ENCODE data around the gene RMI2.

Gene RMI2

GRCh38 chr16:11328172-11329070 lies 16.8 kb upstream of the RMI2 start:
- peak; percentile 42 for DNase-seq (ENCODE audit: low read depth)

GRCh38 chr16:11329071-11329491 lies 16.2 kb upstream of the RMI2 start:
- no peak for DNase-seq (ENCODE audit: low read depth)

- no peak for DNase-seq (ENCODE audit: low read depth)
Measured at GRCh38 chr16:11329891-11330290, 15.4 kb upstream of the RMI2 start.

- no peak for DNase-seq (ENCODE audit: low read depth)
Measured at GRCh38 chr16:11330526-11331237, 14.6 kb upstream of the RMI2 start.

GRCh38 chr16:11331967-11332366 lies 13.3 kb upstream of the RMI2 start:
- no peak for DNase-seq (ENCODE audit: low read depth)

GRCh38 chr16:11333010-11333409 lies 12.2 kb upstream of the RMI2 start:
- DNase-seq (ENCODE audit: low read depth): no peak

GRCh38 chr16:11333702-11334101 lies 11.6 kb upstream of the RMI2 start:
- no peak for DNase-seq (ENCODE audit: low read depth)

GRCh38 chr16:11334831-11335404 lies 10.3 kb upstream of the RMI2 start:
- DNase-seq (ENCODE audit: low read depth): no peak

GRCh38 chr16:11339075-11339474 lies 6.2 kb upstream of the RMI2 start:
- DNase-seq (ENCODE audit: low read depth): no peak

GRCh38 chr16:11340710-11341109 lies 4.5 kb upstream of the RMI2 start:
- no peak for DNase-seq (ENCODE audit: low read depth)

GRCh38 chr16:11341371-11341770 lies 3.9 kb upstream of the RMI2 start:
- no peak for DNase-seq (ENCODE audit: low read depth)

GRCh38 chr16:11342021-11342855 lies 3.0 kb upstream of the RMI2 start:
- no peak for DNase-seq (ENCODE audit: low read depth)

- DNase-seq (ENCODE audit: low read depth): no peak
Measured at GRCh38 chr16:11346700-11347319, 1.6 kb downstream of the RMI2 start.

- DNase-seq (ENCODE audit: low read depth): no peak
Measured at GRCh38 chr16:11347831-11348230, 2.6 kb downstream of the RMI2 start.

- DNase-seq (ENCODE audit: low read depth): no peak
Measured at GRCh38 chr16:11348737-11349598, 3.7 kb downstream of the RMI2 start.

GRCh38 chr16:11349599-11350276 lies 4.5 kb downstream of the RMI2 start:
- no peak for DNase-seq (ENCODE audit: low read depth)

GRCh38 chr16:11350519-11350918 lies 5.3 kb downstream of the RMI2 start:
- no peak for DNase-seq (ENCODE audit: low read depth)

GRCh38 chr16:11350921-11351335 lies 5.7 kb downstream of the RMI2 start:
- DNase-seq (ENCODE audit: low read depth): no peak

GRCh38 chr16:11353158-11353557 lies 7.9 kb downstream of the RMI2 start:
- no peak for DNase-seq (ENCODE audit: low read depth)

GRCh38 chr16:11354407-11354732 lies 9.1 kb downstream of the RMI2 start:
- DNase-seq (ENCODE audit: low read depth): no peak

All from stimulated activated CD4-positive, alpha-beta T cell treated with anti-CD3 and anti-CD28 coated beads, Interleukin-2, amount 100 ng/mL, for 4 hours (primary cell).